Stimulated activated CD4-positive, alpha-beta T cell treated with anti-CD3 and anti-CD28 coated beads, Interleukin-4, amount 100 ng/mL, for 48 hours (primary cell): ENCODE data around the gene CDH22.

Experiments
- DNase-seq, 2 donors: peaks; one replicate each; pipeline ENCODE4 v3.0.0-alpha.2; 2020; ENCODE audit warnings: low read depth in 2 of 2

Gene CDH22

GRCh38 chr20:46144432-46145025, 163.8 kb downstream of the CDH22 start:
- DNase-seq, result no peak

DNA sequence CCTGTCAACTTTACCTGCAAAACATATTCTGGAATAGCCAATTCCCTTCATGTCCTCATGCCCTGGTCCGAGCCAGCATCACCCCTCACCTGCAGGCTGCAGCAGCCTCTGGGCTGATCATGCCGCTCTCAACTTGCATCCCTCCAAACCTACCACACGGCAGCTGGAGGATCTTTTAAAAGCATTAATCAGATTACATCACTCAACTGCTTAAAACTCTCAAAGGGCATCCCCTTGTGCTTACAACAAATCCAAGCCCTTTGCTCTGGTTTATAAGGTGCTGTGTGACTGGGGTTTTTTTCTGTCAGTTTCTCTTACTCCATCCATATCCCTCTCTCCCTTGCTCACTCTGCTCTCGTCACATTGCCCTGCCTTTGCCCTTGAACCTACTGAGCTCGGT, 166.2 kb downstream of the CDH22 start:
- no peak for DNase-seq

DNA sequence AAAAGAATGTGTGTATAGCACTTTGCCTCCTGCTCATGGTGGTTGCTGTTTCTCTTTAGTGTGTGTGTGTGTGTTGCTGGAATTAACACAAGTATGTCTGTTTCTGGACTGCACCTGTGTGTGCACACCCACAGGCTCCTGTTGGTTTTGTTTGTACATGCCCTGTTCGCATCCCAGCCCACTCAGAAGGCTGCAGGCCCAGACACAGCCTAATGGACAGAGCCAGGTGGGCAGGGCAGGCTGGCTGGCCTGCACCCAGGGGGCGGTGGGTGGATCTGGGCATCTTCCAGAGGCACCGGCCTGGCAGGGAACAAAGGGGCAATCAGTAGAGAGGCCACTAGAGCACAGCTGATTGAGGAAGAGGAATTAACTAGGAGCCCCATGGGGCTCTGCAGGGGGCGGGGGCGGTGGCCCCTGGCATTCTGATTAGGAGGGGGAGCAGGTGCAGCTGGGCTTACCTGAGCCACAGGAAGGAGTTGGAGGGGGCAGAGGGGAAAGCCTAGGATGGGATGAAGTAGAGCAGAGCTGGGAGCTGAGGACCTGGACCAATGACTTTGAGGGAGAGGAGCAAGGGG, 168.3 kb downstream of the CDH22 start:
- DNase-seq, result no peak

DNA sequence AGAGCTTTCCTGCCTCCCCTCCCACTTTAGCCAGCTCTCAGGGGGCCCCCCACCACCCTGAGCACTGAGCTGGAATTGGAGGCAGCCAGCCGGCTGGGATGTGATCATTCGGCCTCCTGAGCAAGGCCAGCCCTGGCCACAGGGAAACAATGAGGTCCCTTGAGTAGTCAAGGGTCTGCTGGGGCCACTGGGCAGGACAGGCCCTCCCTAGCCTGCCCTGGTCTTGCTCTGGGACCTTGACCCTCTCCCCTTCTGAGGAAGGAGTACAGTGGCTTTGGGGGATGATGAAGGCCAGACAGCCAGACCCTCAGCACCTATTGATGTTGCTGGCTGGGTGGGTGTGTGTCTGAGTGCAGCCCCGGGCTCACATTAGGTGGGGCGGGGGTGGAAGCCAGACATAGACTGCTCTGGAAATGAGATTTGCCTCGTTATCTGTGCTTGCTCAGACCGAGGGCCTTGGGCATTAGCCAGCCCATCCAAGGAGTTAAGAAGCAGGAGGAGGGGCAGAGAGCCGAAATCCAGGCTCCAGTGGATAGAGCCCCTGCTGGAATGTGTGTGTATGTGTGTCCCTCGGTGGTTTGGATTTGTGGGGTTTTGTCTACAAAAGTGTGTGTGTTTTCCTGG, 168.9 kb downstream of the CDH22 start:
- no peak for DNase-seq

- DNase-seq, result no peak
These were observed 170.5 kb downstream of the CDH22 start for GRCh38 chr20:46137816-46138215.

DNA sequence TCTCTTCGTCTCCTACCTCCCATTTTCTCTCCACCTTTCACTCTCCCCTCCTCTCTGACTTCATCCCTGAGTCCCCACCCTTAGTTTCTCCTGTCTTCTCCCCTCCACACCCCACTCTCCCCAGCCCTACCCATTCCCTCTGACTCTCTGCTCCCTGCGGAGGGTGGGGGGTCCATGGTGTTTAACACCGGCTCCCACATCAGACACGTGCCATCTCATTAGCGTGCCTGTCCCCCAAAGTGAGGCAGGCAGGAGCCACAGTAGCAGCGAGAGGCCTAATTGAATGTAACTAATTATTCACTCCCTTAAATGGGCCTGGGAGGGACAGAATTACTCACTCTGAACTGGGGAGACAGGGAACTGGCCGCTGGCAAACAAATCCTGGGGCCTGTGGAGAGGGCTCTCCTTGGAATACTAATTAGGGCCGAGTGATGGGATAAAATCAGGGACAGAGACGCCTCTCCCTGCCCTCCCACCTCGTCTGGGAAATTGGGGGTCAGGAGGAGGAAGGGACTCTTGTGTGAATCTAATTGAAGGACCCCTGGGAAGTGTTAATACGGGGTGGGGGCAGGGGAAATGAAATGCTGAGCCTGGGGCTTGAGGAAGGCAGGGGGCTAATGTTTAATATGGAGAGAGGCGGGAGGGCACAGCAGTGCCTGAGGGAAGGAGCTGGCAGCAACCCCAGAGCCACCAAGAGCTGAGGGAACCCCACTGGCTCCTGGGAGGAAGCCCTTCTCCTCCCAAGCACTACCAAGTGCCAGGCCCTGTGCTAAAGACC, 172.3 kb downstream of the CDH22 start:
- no peak for DNase-seq

DNA sequence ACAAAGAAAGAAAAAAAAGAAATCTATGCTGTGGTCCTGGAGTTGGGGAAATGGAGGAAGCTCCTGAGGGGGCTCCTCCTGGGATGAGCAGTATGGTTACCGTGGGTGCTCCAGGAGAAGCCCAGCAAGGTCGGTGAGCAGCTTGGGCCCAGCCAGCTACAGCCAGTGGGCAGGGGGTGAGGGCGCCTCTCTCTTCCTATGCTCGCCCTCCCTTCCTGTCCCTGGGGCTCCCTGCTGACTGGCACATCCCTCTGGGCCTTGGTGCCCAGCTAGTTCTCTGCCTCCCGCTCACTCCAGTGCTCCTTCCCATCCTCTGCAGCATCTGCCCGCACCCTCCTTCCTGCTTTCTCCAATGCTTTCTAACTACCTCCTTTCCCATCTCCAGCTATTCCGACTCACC, 173.6 kb downstream of the CDH22 start:
- no peak for DNase-seq

DNA sequence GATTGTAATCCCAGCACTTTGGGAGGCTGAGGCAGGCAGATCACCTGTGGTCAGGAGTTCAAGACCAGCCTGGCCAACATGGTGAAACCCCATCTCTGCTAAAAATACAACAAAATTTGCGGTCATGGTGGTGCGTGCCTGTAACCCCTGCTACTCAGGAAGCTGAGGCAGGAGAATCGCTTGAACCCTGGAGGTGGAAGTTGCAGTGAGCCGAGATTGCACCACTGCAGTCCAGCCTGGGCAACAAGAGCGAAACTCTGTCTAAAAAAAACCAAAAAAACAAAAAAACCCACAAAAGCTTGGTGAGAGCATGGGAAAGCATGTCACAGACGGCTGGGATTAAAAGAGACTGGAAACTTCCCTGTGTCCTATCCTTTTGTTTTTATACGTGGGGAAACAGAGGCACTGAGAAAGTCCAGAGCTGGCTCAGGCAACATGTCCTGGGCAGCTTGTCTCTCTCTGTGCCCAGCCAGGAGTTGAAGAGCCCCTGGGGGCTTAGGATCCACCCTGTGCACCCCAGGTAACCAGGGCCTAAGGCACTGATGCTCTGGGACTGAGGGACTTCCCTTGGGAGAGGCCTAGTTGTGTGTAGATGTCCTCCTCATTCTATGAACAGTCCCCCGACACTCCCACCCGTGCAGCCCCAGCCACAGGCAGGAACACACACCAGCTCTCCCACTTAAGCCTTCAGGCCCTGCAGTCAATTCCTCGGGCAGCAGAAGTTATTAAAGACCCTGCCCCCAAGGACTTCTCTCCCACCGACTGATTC, 174.2 kb downstream of the CDH22 start:
- no peak for DNase-seq

GRCh38 chr20:46132705-46133120, 175.6 kb downstream of the CDH22 start:
- DNase-seq, result peak; percentile 49 to 60

- DNase-seq, result no peak
These were observed 176.9 kb downstream of the CDH22 start for GRCh38 chr20:46131396-46131795.

GRCh38 chr20:46130534-46130933, 177.8 kb downstream of the CDH22 start:
- no peak for DNase-seq

- no peak for DNase-seq
These were observed 178.3 kb downstream of the CDH22 start for GRCh38 chr20:46129955-46130481.

DNA sequence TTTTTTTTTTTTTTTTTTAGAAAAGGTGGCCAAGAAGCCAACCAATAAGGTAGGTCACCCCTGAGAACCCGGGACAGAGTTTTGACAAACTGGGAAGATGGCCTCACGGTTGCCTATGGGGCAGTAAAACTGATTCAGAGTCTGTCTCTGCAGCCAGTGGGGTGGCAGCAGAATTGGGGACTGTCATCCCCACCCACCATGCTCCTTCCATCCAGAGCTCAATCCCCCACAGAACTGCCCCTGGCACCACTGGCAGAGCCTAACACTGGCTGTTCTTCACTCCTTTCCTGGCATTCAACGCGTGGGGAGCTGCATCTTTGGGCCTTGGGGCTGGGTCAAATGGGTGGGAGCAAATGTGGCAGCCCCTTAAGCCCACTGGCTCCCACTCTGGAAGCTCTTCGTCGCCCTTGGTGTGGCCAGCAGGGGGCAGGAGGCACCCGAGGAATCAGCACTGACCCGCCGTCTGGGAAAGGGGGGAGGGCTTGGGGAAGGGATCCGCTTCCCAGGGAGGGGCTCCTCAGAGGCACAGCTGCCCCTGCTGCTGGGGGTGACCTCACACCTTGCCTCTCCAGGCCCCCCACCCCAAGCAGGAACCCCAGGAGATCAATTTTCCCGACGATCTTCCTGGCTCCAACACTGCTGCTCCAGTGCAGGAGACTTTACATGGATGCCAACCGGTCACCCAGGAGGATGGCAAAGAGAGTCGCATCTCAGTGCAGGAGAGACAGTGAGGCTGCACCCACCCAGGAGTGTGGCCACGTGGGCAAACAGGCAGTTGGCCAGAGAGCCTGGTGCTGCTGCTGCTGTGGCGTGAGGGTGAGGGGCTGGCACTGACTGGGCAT, 179.8 kb downstream of the CDH22 start:
- DNase-seq, result no peak

DNA sequence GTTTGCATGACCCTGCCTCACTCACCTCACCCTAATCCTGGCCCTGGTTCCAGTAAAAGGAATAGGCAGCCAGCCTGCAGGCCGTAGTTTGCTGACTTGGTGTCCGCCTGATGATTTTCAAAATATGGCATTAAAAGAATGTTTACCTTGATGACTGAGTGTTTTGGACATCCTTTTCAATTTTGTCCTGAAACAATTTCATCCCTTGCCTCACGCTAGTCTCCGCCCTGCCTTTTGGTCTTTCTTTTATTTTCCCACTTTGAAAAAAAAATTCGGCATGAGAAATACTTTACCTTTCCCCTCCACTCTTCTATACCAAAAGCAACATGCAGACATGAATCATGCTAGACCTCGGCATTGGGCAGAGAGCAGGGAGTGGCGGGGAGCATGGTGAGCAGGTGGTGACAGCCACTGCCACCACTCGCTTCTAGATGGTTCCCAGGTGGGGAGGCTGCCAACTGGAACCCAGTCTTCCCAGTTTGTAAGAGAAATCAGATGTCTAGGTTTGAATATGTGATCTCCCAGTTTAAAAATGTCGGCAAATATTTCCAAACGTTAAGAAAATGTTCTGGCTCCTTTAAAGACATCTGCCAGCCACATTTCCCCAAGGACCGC, 180.8 kb downstream of the CDH22 start:
- no peak for DNase-seq

- DNase-seq, result no peak
These were observed 181.8 kb downstream of the CDH22 start for GRCh38 chr20:46126440-46127056.
